Heart left ventricle (tissue), 16 donors: ENCODE measurements around the gene NFATC2. TPM values are rescaled to one million over a fixed set of nuclear protein-coding genes. Genes with fewer than 3 reads are reported as not detected.

Experiments
- ATAC-seq, 4 donors: fragments of 200-7000 bp; cut with Tn5 transposase; one replicate each; pipeline ENCODE4 v1.9.1; 2020 to 2022; ENCODE audit warnings: moderate library complexity in 4 of 4, mild to moderate bottlenecking in 3 of 4, moderate number of reproducible peaks in 1 of 4
- DNase-seq, 5 donors: peaks; one replicate each; pipeline ENCODE4 v3.0.0-alpha.2; 2020
- H3K27ac ChIP-seq, 12 donors: fragments of 200-600 bp; sonication (generic) in 4 of 12; one replicate each; pipeline versions ENCODE4 v1.5.0 to v1.8.0; 2016 to 2022; ENCODE audit warnings: mild to moderate bottlenecking in 2 of 12
- H3K27me3 ChIP-seq, 9 donors: fragments of 200-600 bp; sonication (generic) in 2 of 9; one replicate each; pipeline versions ENCODE4 v1.5.1 to v1.8.0; 2016 to 2022; ENCODE audit warnings: mild to moderate bottlenecking in 3 of 9
- H3K36me3 ChIP-seq, 9 donors: fragments of 200-600 bp; sonication (generic) in 2 of 9; one replicate each; pipeline versions ENCODE4 v1.5.0 to v1.8.0; 2018 to 2022; ENCODE audit warnings: mild to moderate bottlenecking in 2 of 9
- H3K4me1 ChIP-seq, 12 donors: fragments of 200-600 bp; sonication (generic) in 4 of 12; one replicate each; pipeline versions ENCODE4 v1.5.0 to v1.8.0; 2016 to 2022; ENCODE audit warnings: mild to moderate bottlenecking in 3 of 12
- H3K4me3 ChIP-seq, 12 donors: fragments of 200-600 bp; sonication (generic) in 4 of 12; one replicate each; pipeline versions ENCODE4 v1.5.0 to v1.8.0; 2017 to 2022; ENCODE audit warnings: mild to moderate bottlenecking in 9 of 12, moderate library complexity in 4 of 12
- H3K9me3 ChIP-seq, 12 donors: fragments of 200-600 bp; sonication (generic) in 4 of 12; one replicate each; pipeline versions ENCODE4 v1.5.0 to v1.8.0; 2016 to 2022; ENCODE audit warnings: mild to moderate bottlenecking in 1 of 12
- CTCF ChIP-seq, 12 donors: fragments of 200-600 bp; sonication (generic) in 4 of 12; IDR thresholded peaks; one replicate each; pipeline versions ENCODE4 v1.5.0 to v1.8.0; 2018 to 2022; ENCODE audit warnings: antibody characterized with exemption in 12 of 12, mild to moderate bottlenecking in 5 of 12
- POLR2A ChIP-seq, 2 donors: fragments of 450-650 bp; IDR thresholded peaks; one replicate each; pipeline ENCODE4 v1.6.1; 2017; ENCODE audit warnings: antibody characterized with exemption in 2 of 2, mild to moderate bottlenecking in 2 of 2, moderate library complexity in 2 of 2
- WGBS, 4 donors: extraction: QIAGEN DNeasy Blood & Tissue Kit in 2 of 4; methylation state at CpG; one replicate each; pipeline versions ENCODE4 v1.1.5 to v1.1.7; 2013 to 2018; 5-methylcytosine and 5-hydroxymethylcytosine counted together
- intact Hi-C, 10 donors: fragments of 100-400 bp; cut with DNase I; formaldehyde crosslinking; loops; one replicate each; pipeline versions ENCODE4 v1.11.1 to v1.14.2; 2022
- polyA plus RNA-seq, 2 donors: library from polyadenylated mRNA; stranded (reverse); fragments of 200-250 nt; gene quantifications; one replicate each; pipeline ENCODE4 v1.2.3, GENCODE V29; 2013
- total RNA-seq, 9 donors: library from RNA; depleted of rRNA in 2 of 9; stranded (reverse); fragments of >200 nt in 2 of 9; fragmentation: NEBNext Ultra II Directional in 3 of 9; extraction: Animal tissue kit (Norgen Biotek cat#: 25700) in 3 of 9; gene quantifications; one replicate each; pipeline versions ENCODE4 v1.1.0 to v1.2.4, GENCODE V29; 2016 to 2023
- donor health status: ischemic (EF 13 %, LVEDD 7.1; RV severe dilation, severe dysfunction).
- donor health status: healthy with polysubstance abuse.
- donor health status: DM: no; HTN: yes; CAD: no.
- donor health status: DM: no; HTN: no; CAD: no.
- donor health status: ischemic (EF 25% LVEDD 6.9; RV normal size, moderate dysfunction).
- donor health status: ischemic (EF 25% LVEDD 5.7; RV mildly dilated, moderate dysfunction).
- donor health status: healthy.
- donor health status: DM: yes; HTN: yes; CAD: no.
- donor health status: ischemic (EF 35%, LVEDD 5.7; RV mildly dilated, moderate dysfunction).
- donor health status: nonischemic (EF 11% LVEDD 7.7; RV severe dilation, severe dysfunction).
- donor health status: DM: yes; HTN: yes; CAD: no.
- donor health status: PGD.
- donor health status: ischemic (EF 29% LVEDD 5.4; RV normal size, mild dysfunction).
- donor health status: nonischemic (EF 23%, LVEDD 6.1; RV moderate dilation, normal function).

NFATC2 gene
- total and polyA plus RNA-seq, 11 donors: 0.76 to 7.6 (median 3.2) TPM

DNA sequence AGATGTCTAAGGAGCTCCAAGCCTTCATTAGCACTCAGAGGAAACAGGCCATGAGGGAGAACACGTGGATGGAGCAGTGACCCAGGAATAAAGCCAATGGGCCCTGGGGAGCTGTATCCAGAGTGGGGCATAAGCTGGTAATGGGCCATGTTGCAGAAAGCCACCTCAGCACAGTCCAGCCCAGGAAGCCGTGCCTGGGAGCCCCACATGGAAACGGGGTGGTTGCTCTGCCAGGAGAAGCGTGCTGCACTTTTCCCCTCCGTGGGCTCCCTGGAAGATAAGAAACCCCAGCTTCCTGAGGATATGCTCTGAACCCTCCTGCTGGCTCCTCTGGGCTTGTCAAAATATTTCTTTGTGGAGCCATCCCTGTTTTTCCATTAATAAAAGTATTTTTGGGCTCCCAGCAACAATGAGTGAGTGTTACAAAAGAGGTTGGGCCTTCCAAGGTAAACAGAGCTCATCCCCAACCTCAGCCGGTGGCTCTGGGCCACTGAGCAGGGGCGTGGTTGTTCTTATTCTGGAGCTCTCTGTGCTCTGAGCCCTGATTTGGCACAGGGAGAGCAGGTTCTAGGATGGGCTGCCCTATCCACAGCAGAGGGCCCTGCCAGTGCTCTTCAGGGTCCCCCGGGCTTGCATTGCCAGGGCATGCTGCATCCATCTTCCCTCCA is 31.2 kb upstream of the NFATC2 start:
- no peaks in the 10 kb centered on the region for H3K27me3 ChIP-seq
- H3K27ac ChIP-seq: no peak overlapping the region
- DNase-seq: no peak
- intact Hi-C loops: loop anchor here in 1 of 10 donors (5.0 kb wide), 1 partner anchor 121 kb away; no protein-coding TSS in a partner anchor
- TF ChIP-seq POLR2A (IDR thresholded peaks at IDR 0.05) (no peak), CTCF (IDR thresholded peaks at IDR 0.05) (no peak)
- ATAC-seq: peak in 2 of 4 donors; percentile 27 to 36
- peaks cover 0 to 8% (median 0%) of the 10 kb centered on the region in 12 donors for H3K9me3 ChIP-seq
- WGBS, 4 donors: 65 to 74% (median 70%) methylated on average over 7 to 8 of the region's 8 CpGs
- peaks cover 0 to 27% (median 11%) of the 10 kb centered on the region in 12 donors for H3K4me1 ChIP-seq
- H3K4me3 ChIP-seq: no peak overlapping the region
- H3K36me3 ChIP-seq: no peaks in the 10 kb centered on the region

DNA sequence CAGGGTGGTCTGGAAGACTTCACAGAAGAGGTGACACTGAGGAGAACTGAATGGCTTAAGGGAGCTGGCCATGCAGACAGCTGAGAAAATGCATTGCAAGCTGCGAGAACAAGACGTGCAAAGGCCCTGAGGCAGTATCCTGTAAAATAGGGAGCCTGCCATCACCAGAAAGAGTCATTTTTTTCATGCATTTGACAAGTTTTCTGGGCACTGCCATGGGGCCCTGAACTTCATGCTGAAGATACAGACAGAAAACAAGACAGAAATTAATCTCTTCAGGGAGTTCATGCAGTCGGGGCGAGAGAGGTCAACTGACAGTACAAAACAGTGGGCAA is 28.9 kb upstream of the NFATC2 start:
- Histone ChIP-seq H3K4me3 (no peak overlapping the region), H3K27ac (peak overlapping the region in 5 of 12 donors; percentile 76 to 94 (median 85)), H3K27me3 (no peaks in the 10 kb centered on the region), H3K4me1 (peaks cover 0 to 27% (median 11%) of the 10 kb centered on the region in 12 donors), H3K36me3 (no peaks in the 10 kb centered on the region), H3K9me3 (peaks cover 0 to 8% (median 0%) of the 10 kb centered on the region in 12 donors)
- 80 to 93% (median 83%) methylated on average over 4 of the region's 4 CpGs for WGBS, 4 donors
- DNase-seq (no peak), ATAC-seq (no peak)
- intact Hi-C loops: loop anchor here in 1 of 10 donors (5.0 kb wide), 1 partner anchor 119 kb away; no protein-coding TSS in a partner anchor
- TF ChIP-seq CTCF (IDR thresholded peaks at IDR 0.05): no peak
- TF ChIP-seq POLR2A (IDR thresholded peaks at IDR 0.05): no peak

DNA sequence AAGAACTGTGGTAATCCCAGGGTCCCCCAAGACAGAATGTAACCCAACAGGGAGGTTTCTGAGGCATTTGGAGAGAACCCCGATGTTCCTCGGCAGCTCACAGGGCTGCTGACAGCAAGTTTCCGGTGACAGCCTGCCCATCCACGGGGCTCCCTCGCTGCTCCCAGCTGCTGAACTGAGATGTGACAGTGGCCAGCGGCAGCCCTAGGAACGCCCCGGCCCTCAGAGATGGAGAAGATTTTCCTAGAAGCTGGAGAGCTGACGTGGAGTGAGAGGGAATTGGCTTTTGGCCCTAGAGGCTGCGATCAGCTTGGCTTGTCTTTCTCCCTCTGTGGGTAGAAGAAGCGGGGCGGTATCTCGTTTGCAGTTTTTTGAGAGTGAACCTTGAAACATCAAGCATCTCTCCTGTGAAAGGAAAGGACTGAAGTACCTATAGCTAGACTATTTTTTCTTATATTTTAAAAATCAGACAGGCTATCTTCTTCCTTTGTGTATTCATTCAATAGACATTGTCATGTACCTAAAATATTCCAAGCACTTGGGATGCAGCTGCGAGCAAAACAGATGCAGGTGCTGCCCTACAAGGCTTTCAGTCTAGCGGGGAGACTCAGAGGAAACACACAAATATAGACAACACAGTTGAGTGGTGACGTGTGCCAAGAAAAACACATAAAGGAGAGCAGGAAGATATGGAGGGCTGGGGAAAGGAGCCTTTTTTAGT is 28.4 kb upstream of the NFATC2 start:
- WGBS, 4 donors: 12 to 22% (median 15%) methylated on average over 15 to 16 of the region's 16 CpGs
- H3K4me3 ChIP-seq: peak overlapping the region in 10 of 12 donors; percentile 11 to 44 (median 32)
- peaks cover 0 to 8% (median 0%) of the 10 kb centered on the region in 12 donors for H3K9me3 ChIP-seq
- H3K27me3 ChIP-seq: no peaks in the 10 kb centered on the region
- H3K4me1 ChIP-seq: peaks cover 0 to 27% (median 11%) of the 10 kb centered on the region in 12 donors
- intact Hi-C loops: loop anchor here in 1 of 10 donors (5.0 kb wide), 1 partner anchor 119 kb away; no protein-coding TSS in a partner anchor
- DNase-seq: peak in 4 of 5 donors; percentile 52 to 70 (median 64)
- peak in 1 of 12 donors; percentile 3 for TF ChIP-seq CTCF (IDR thresholded peaks at IDR 0.05)
- no peak for TF ChIP-seq POLR2A (IDR thresholded peaks at IDR 0.05)
- ATAC-seq: peak; percentile 69 to 85 (median 76)
- H3K27ac ChIP-seq: peak overlapping the region; percentile 58 to 94 (median 81)
- no peaks in the 10 kb centered on the region for H3K36me3 ChIP-seq
